OCI-LY7 (cell line): ENCODE measurements around the gene PAX2. TPM values are rescaled to one million over a fixed set of nuclear protein-coding genes. Genes with fewer than 3 reads are reported as not detected.

ENCODE experiments used
- BruUV-seq: library from RNA; stranded (reverse); fragments of 400-500 nt; replicated peaks from 2 replicates; lab custom pipeline; 2021; lab: Mats Ljungman, UMichigan
- CTCF ChIA-PET: fragments of 300-600 bp; sonication (Branson Sonifier 250); formaldehyde crosslinking; loops from one replicate; lab custom pipeline; 2022; ENCODE audit warnings: antibody characterized with exemption; ENCODE audit not compliant: unreplicated experiment; lab: Charles Lee
- POLR2A ChIA-PET: fragments of 300-600 bp; sonication (Branson Sonifier 250); formaldehyde crosslinking; loops from one replicate; lab custom pipeline; 2022; ENCODE audit warnings: antibody characterized with exemption; lab: Charles Lee
- DNase-seq: peaks from one replicate; pipeline ENCODE4 v3.0.0-alpha.2; 2015; ENCODE audit warnings: low spot score
- H2AFZ ChIP-seq: fragments of 200-600 bp; sonication (generic), shearing (Covaris generic); 2 replicates; pipeline ENCODE4 v1.6.1; 2014; ENCODE audit warnings: mild to moderate bottlenecking, antibody characterized with exemption, low read length, moderate library complexity
- H3K27ac ChIP-seq: fragments of 200-600 bp; sonication (generic); 2 replicates; pipeline ENCODE4 v1.5.1; 2014; ENCODE audit warnings: mixed run types, low read depth, mild to moderate bottlenecking, moderate library complexity, low read length, inconsistent platforms; ENCODE audit not compliant: poor library complexity, severe bottlenecking
- H3K36me3 ChIP-seq: fragments of 200-600 bp; sonication (generic); 2 replicates; pipeline ENCODE4 v1.6.1; 2014; ENCODE audit warnings: mild to moderate bottlenecking, antibody characterized with exemption, low read length, moderate library complexity, mixed read lengths; ENCODE audit not compliant: insufficient read depth
- H3K4me1 ChIP-seq: fragments of 200-600 bp; sonication (generic); 2 replicates; pipeline ENCODE4 v1.5.1; 2014; ENCODE audit warnings: mild to moderate bottlenecking, low read length; ENCODE audit not compliant: insufficient read depth, poor library complexity, severe bottlenecking
- H3K4me2 ChIP-seq: fragments of 200-600 bp; sonication (generic); 2 replicates; pipeline ENCODE4 v1.6.1; 2014; ENCODE audit warnings: mild to moderate bottlenecking, low read length
- H3K4me3 ChIP-seq: fragments of 200-600 bp; sonication (generic); 2 replicates; pipeline ENCODE4 v1.5.1; 2014; ENCODE audit warnings: mild to moderate bottlenecking, low read depth, low read length; ENCODE audit not compliant: poor library complexity, severe bottlenecking
- H3K79me2 ChIP-seq: fragments of 200-600 bp; sonication (generic); 2 replicates; pipeline ENCODE4 v1.6.1; 2016; ENCODE audit warnings: low read depth, mild to moderate bottlenecking, low read length, moderate library complexity, mixed read lengths; ENCODE audit not compliant: insufficient read depth
- H3K9me2 ChIP-seq: fragments of 200-600 bp; sonication (generic); 2 replicates; pipeline ENCODE4 v1.6.1; 2016; ENCODE audit warnings: mild to moderate bottlenecking, low read length, mixed read lengths; ENCODE audit not compliant: insufficient read depth
- H3K9me3 ChIP-seq: fragments of 200-600 bp; sonication (generic); 2 replicates; pipeline ENCODE4 v1.6.1; 2014; ENCODE audit warnings: mild to moderate bottlenecking, mixed run types, low read length, mixed read lengths
- H4K20me1 ChIP-seq: fragments of 200-600 bp; sonication (generic); 2 replicates; pipeline ENCODE4 v1.6.1; 2014; ENCODE audit warnings: mild to moderate bottlenecking, antibody characterized with exemption, low read length, moderate library complexity, mixed read lengths; ENCODE audit not compliant: insufficient read depth
- CTCF ChIP-seq: fragments of 200-600 bp; sonication (generic); conservative IDR thresholded peaks from 2 replicates; pipeline ENCODE4 v1.5.1; 2014; ENCODE audit warnings: mild to moderate bottlenecking, antibody characterized with exemption, low read length, moderate library complexity, mixed read lengths
- EZH2phosphoT487 ChIP-seq: fragments of 200-600 bp; sonication (generic); IDR thresholded peaks from 2 replicates; pipeline ENCODE4 v1.6.1; 2018; ENCODE audit warnings: low read depth, borderline replicate concordance, mild to moderate bottlenecking, mixed run types, antibody characterized with exemption, low read length, moderate library complexity, mixed read lengths
- intact Hi-C: fragments of 100-400 bp; cut with micrococcal nuclease; formaldehyde crosslinking; loops from one replicate; pipeline ENCODE4 v1.10.0; 2022; ENCODE audit not compliant: unreplicated experiment
- total RNA-seq, 2 experiments: library from RNA; depleted of rRNA in 1 of 2; stranded (reverse); fragments of >200 nt in 1 of 2; shearing (Covaris generic) in 1 of 2; gene quantifications; 2 replicates each; pipeline ENCODE4 v1.2.3, GENCODE V29; 2014 to 2022

PAX2 gene
- total RNA-seq, 2 experiments from 2014 or later, result not detected

GRCh38 chr10:100877461-100877850 lies 132.1 kb downstream of the PAX2 start:
- peak overlapping the region; percentile 82; the same call in 1 of the 2 replicates for H2AFZ ChIP-seq
- intact Hi-C loops, result loop anchor here (5.0 to 10.0 kb wide), 4 partner anchors 135 to 573 kb away; partner anchors contain the start of gene PKD2L1
- no peaks in the 10 kb centered on the region for H3K36me3 ChIP-seq
- ChIA-PET CTCF (interaction anchor here (1.0 kb wide), 1 partner anchor 11 kb away, joined by 4 read pairs; no protein-coding TSS in a partner anchor), POLR2A (interaction anchor here (0.9 kb wide), 1 partner anchor 16 kb away, joined by 3 read pairs; no protein-coding TSS in a partner anchor)
- H3K79me2 ChIP-seq, result no peaks in the 10 kb centered on the region
- peaks cover 35% of the 10 kb centered on the region for H3K4me1 ChIP-seq
- H3K4me3 ChIP-seq, result no peak overlapping the region
- H3K9me3 ChIP-seq, result no peaks in the 10 kb centered on the region
- H4K20me1 ChIP-seq, result no peaks in the 10 kb centered on the region
- no peak for DNase-seq
- TF ChIP-seq EZH2phosphoT487 (no peak), CTCF (no peak)
- no peak overlapping the region for H3K27ac ChIP-seq
- peak overlapping the region; percentile 47 for H3K4me2 ChIP-seq
- BruUV-seq, result no TSS peak
- no peaks in the 10 kb centered on the region for H3K9me2 ChIP-seq

GRCh38 chr10:100878291-100878910 lies 133.0 kb downstream of the PAX2 start:
- intact Hi-C loops, result loop anchor here (1.0 to 10.0 kb wide), 6 partner anchors 136 to 574 kb away; partner anchors contain the start of gene PKD2L1
- Histone ChIP-seq H2AFZ (peak overlapping the region; percentile 82), H3K79me2 (no peaks in the 10 kb centered on the region), H3K27ac (no peak overlapping the region), H3K9me3 (no peaks in the 10 kb centered on the region), H3K4me2 (peak overlapping the region; percentile 47), H3K4me1 (peaks cover 35% of the 10 kb centered on the region), H3K9me2 (no peaks in the 10 kb centered on the region), H3K4me3 (no peak overlapping the region), H3K36me3 (no peaks in the 10 kb centered on the region), H4K20me1 (no peaks in the 10 kb centered on the region)
- ChIA-PET POLR2A (interaction anchor here (0.8 to 0.9 kb wide), 2 partner anchors 16 to 98 kb away, joined by 3 read pairs; no protein-coding TSS in a partner anchor), CTCF (interaction anchor here (1.0 kb wide), 1 partner anchor 10 kb away, joined by 4 read pairs; no protein-coding TSS in a partner anchor)
- no TSS peak for BruUV-seq
- peak; percentile 86 for DNase-seq
- no peak for TF ChIP-seq EZH2phosphoT487
- peak; percentile 89 for TF ChIP-seq CTCF

Other genes with a start within 250 kb of the PAX2 start
- 12.5 and 16.4 TPM in 2 replicates for gene SEC31B, start 225.7 kb upstream of the PAX2 start, total RNA-seq (2014; rRNA removed; shearing (Covaris generic))
- gene SEC31B, start 225.7 kb upstream of the PAX2 start, total RNA-seq (2022), result 21.3 and 26.0 TPM in 2 replicates
- 288 and 374 TPM in 2 replicates for gene NDUFB8, start 215.7 kb upstream of the PAX2 start, total RNA-seq (2014; rRNA removed; shearing (Covaris generic))
- 209 TPM in 2 replicates for gene NDUFB8, start 215.7 kb upstream of the PAX2 start, total RNA-seq (2022)
- 9.1 and 10.6 TPM in 2 replicates for gene HIF1AN, start 209.6 kb upstream of the PAX2 start, total RNA-seq (2014; rRNA removed; shearing (Covaris generic))
- 44.6 and 46.2 TPM in 2 replicates for gene HIF1AN, start 209.6 kb upstream of the PAX2 start, total RNA-seq (2022)
- 50.9 and 58.2 TPM in 2 replicates for gene SLF2, start 167.4 kb downstream of the PAX2 start, total RNA-seq (2014; rRNA removed; shearing (Covaris generic))
- 52.1 and 52.3 TPM in 2 replicates for gene SLF2, start 167.4 kb downstream of the PAX2 start, total RNA-seq (2022)
- 0.41 TPM in 1 of 2 replicates, not detected in the other for gene SEMA4G, start 223.9 kb downstream of the PAX2 start, total RNA-seq (2014; rRNA removed; shearing (Covaris generic))
- gene SEMA4G, start 223.9 kb downstream of the PAX2 start, total RNA-seq (2022), result 0.17 and 0.21 TPM in 2 replicates
- gene MRPL43, start 241.9 kb downstream of the PAX2 start, total RNA-seq (2014; rRNA removed; shearing (Covaris generic)), result 51.9 and 56.2 TPM in 2 replicates
- 49.8 and 53.8 TPM in 2 replicates for gene MRPL43, start 241.9 kb downstream of the PAX2 start, total RNA-seq (2022)
- gene TWNK, start 242.0 kb downstream of the PAX2 start, total RNA-seq (2014; rRNA removed; shearing (Covaris generic)), result 14.5 and 15.8 TPM in 2 replicates
- gene TWNK, start 242.0 kb downstream of the PAX2 start, total RNA-seq (2022), result 20.3 and 21.7 TPM in 2 replicates